ENCODE data around the gene CCDC107. TPM values are rescaled to one million over a fixed set of nuclear protein-coding genes. Genes with fewer than 3 reads are reported as not detected.

CCDC107 gene
- total and polyA plus RNA-seq, 2 of the 13 experiments (the other 11 are each of a cell fraction or from before 2014, with no cell fraction given) = 7.1 to 15.2 TPM

DNA sequence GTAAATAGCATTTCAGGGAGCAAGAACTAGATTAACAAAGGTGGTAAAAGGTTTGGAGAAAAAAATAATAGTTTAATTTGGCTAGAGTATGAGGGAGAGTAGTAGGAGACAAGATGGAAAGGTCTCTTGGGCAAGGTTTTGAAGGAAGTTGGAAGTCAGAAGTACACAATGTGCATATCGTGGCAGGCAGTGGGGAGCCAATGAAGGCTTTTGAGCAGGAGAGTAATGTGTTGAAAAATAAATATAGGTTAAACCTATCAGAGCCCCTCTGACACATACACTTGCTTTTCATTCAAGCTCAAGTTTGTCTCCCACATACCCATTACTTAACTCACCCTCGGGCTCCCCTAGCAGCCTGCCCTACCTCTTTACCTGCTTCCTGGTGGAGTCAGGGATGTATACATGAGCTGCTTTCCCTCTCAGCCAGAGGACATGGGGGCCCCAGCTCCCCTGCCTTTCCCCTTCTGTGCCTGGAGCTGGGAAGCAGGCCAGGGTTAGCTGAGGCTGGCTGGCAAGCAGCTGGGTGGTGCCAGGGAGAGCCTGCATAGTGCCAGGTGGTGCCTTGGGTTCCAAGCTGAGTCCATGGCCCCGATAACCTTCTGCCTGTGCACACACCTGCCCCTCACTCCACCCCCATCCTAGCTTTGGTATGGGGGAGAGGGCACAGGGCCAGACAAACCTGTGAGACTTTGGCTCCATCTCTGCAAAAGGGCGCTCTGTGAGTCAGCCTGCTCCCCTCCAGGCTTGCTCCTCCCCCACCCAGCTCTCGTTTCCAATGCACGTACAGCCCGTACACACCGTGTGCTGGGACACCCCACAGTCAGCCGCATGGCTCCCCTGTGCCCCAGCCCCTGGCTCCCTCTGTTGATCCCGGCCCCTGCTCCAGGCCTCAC is 15.3 kb downstream of the CCDC107 start, which contains the start of gene CA9 (continued):
- no peak for TF ChIP-seq CHD2 (IDR thresholded peaks at IDR 0.05; ENCODE audit: low read depth, low read length)
- TF ChIP-seq POLR2A (IDR thresholded peaks at IDR 0.05; ENCODE audit: insufficient read depth in 1 of 2, low read depth in 2 of 2, low read length in 2 of 2) = no peak; a peak in 1 of 4 replicates
- TF ChIP-seq, protein P1, sequence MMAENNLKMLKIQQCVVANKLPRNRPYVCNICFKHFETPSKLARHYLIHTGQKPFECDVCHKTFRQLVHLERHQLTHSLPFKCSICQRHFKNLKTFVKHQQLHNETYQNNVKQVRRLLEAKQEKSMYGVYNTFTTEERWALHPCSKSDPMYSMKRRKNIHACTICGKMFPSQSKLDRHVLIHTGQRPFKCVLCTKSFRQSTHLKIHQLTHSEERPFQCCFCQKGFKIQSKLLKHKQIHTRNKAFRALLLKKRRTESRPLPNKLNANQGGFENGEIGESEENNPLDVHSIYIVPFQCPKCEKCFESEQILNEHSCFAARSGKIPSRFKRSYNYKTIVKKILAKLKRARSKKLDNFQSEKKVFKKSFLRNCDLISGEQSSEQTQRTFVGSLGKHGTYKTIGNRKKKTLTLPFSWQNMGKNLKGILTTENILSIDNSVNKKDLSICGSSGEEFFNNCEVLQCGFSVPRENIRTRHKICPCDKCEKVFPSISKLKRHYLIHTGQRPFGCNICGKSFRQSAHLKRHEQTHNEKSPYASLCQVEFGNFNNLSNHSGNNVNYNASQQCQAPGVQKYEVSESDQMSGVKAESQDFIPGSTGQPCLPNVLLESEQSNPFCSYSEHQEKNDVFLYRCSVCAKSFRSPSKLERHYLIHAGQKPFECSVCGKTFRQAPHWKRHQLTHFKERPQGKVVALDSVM (CRISPR knock-in tag; IDR thresholded peaks at IDR 0.05) = no peak
- TF ChIP-seq, protein P2, sequence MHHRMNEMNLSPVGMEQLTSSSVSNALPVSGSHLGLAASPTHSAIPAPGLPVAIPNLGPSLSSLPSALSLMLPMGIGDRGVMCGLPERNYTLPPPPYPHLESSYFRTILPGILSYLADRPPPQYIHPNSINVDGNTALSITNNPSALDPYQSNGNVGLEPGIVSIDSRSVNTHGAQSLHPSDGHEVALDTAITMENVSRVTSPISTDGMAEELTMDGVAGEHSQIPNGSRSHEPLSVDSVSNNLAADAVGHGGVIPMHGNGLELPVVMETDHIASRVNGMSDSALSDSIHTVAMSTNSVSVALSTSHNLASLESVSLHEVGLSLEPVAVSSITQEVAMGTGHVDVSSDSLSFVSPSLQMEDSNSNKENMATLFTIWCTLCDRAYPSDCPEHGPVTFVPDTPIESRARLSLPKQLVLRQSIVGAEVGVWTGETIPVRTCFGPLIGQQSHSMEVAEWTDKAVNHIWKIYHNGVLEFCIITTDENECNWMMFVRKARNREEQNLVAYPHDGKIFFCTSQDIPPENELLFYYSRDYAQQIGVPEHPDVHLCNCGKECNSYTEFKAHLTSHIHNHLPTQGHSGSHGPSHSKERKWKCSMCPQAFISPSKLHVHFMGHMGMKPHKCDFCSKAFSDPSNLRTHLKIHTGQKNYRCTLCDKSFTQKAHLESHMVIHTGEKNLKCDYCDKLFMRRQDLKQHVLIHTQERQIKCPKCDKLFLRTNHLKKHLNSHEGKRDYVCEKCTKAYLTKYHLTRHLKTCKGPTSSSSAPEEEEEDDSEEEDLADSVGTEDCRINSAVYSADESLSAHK (CRISPR knock-in tag; IDR thresholded peaks at IDR 0.05; ENCODE audit: borderline replicate concordance) = no peak
- TF ChIP-seq ZBTB42 (CRISPR knock-in tag; IDR thresholded peaks at IDR 0.05) = no peak
- no peak for TF ChIP-seq CREM (IDR thresholded peaks at IDR 0.05)
- TF ChIP-seq CREM (CRISPR knock-in tag; IDR thresholded peaks at IDR 0.05) = no peak
- TF ChIP-seq SAP130 (CRISPR knock-in tag; IDR thresholded peaks at IDR 0.05; ENCODE audit: low read depth) = peak; percentile 58
- TF ChIP-seq ZNF235 (CRISPR knock-in tag; IDR thresholded peaks at IDR 0.05; ENCODE audit: borderline replicate concordance) = no peak
- no peak for TF ChIP-seq ZNF557 (CRISPR knock-in tag; IDR thresholded peaks at IDR 0.05)
- TF ChIP-seq ZNF136 (CRISPR knock-in tag; IDR thresholded peaks at IDR 0.05; ENCODE audit: low read depth) = no peak
- TF ChIP-seq ATRX (CRISPR knock-in tag; IDR thresholded peaks at IDR 0.05; ENCODE audit: borderline replicate concordance) = no peak
- TF ChIP-seq ARNTL (CRISPR knock-in tag; IDR thresholded peaks at IDR 0.05) = no peak
- TF ChIP-seq, protein P3, sequence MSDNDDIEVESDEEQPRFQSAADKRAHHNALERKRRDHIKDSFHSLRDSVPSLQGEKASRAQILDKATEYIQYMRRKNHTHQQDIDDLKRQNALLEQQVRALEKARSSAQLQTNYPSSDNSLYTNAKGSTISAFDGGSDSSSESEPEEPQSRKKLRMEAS (IDR thresholded peaks at IDR 0.05) = no peak; the same call in 1 of the 2 replicates
- peak; percentile 68; the same call in 1 of the 2 replicates for TF ChIP-seq KDM5B (CRISPR knock-in tag; IDR thresholded peaks at IDR 0.05; ENCODE audit: borderline replicate concordance)
- TF ChIP-seq ZNF251 (CRISPR knock-in tag; IDR thresholded peaks at IDR 0.05) = no peak
- no peak for TF ChIP-seq REL (CRISPR knock-in tag; conservative IDR thresholded peaks at IDR 0.05)
- no peak for TF ChIP-seq NRL (CRISPR knock-in tag; IDR thresholded peaks at IDR 0.05; ENCODE audit: borderline replicate concordance)
- TF ChIP-seq ZNF432 (CRISPR knock-in tag; IDR thresholded peaks at IDR 0.05; ENCODE audit: borderline replicate concordance) = no peak
- TF ChIP-seq ZFP90 (CRISPR knock-in tag; IDR thresholded peaks at IDR 0.05; ENCODE audit: borderline replicate concordance) = no peak
- TF ChIP-seq, protein P4, sequence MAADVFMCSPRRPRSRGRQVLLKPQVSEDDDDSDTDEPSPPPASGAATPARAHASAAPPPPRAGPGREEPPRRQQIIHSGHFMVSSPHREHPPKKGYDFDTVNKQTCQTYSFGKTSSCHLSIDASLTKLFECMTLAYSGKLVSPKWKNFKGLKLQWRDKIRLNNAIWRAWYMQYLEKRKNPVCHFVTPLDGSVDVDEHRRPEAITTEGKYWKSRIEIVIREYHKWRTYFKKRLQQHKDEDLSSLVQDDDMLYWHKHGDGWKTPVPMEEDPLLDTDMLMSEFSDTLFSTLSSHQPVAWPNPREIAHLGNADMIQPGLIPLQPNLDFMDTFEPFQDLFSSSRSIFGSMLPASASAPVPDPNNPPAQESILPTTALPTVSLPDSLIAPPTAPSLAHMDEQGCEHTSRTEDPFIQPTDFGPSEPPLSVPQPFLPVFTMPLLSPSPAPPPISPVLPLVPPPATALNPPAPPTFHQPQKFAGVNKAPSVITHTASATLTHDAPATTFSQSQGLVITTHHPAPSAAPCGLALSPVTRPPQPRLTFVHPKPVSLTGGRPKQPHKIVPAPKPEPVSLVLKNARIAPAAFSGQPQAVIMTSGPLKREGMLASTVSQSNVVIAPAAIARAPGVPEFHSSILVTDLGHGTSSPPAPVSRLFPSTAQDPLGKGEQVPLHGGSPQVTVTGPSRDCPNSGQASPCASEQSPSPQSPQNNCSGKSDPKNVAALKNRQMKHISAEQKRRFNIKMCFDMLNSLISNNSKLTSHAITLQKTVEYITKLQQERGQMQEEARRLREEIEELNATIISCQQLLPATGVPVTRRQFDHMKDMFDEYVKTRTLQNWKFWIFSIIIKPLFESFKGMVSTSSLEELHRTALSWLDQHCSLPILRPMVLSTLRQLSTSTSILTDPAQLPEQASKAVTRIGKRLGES (CRISPR knock-in tag; IDR thresholded peaks at IDR 0.05; ENCODE audit: borderline replicate concordance) = no peak
- TF ChIP-seq, protein P5, sequence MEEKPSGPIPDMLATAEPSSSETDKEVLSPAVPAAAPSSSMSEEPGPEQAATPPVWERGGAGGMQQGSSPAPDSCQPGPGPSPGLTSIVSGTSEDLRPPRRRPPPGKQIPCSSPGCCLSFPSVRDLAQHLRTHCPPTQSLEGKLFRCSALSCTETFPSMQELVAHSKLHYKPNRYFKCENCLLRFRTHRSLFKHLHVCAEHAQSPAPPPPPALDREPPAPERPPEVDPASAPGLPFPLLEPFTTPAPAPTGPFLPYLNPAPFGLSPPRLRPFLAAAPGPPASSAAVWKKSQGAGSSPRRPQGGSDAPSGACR (CRISPR knock-in tag; IDR thresholded peaks at IDR 0.05) = no peak
